HG02610 (cell line): Measurements from ENCODE around the gene LVRN.
"Not testable (repeated sequence)": the region's sequence is repeated elsewhere in the genome, so short reads cannot be mapped to it uniquely, and the experiment has no call there.

Source experiments
- ATAC-seq: cut with Tn5 transposase; IDR thresholded peaks from one replicate; pipeline ENCODE4 v1.9.1; 2021; ENCODE audit warnings: mild to moderate bottlenecking, moderate library complexity; ENCODE audit not compliant: unreplicated experiment

The LVRN gene, protein sequence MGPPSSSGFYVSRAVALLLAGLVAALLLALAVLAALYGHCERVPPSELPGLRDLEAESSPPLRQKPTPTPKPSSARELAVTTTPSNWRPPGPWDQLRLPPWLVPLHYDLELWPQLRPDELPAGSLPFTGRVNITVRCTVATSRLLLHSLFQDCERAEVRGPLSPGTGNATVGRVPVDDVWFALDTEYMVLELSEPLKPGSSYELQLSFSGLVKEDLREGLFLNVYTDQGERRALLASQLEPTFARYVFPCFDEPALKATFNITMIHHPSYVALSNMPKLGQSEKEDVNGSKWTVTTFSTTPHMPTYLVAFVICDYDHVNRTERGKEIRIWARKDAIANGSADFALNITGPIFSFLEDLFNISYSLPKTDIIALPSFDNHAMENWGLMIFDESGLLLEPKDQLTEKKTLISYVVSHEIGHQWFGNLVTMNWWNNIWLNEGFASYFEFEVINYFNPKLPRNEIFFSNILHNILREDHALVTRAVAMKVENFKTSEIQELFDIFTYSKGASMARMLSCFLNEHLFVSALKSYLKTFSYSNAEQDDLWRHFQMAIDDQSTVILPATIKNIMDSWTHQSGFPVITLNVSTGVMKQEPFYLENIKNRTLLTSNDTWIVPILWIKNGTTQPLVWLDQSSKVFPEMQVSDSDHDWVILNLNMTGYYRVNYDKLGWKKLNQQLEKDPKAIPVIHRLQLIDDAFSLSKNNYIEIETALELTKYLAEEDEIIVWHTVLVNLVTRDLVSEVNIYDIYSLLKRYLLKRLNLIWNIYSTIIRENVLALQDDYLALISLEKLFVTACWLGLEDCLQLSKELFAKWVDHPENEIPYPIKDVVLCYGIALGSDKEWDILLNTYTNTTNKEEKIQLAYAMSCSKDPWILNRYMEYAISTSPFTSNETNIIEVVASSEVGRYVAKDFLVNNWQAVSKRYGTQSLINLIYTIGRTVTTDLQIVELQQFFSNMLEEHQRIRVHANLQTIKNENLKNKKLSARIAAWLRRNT

DNA sequence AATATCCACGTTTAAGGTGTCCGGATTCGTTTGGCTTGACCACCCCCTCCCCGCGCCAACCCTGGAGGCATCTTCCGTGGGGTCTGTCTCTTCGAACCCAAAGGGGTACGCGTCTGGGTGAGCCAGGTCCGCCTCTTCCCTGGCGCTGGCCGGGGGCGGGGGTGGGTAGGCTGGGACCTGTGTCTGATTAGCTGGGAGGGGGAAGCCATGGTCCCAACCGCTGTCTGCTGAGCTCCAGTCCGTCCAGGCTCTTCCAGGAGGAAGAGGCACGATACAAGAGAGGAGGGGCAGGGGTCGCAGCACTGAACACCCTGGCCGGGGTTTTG, at the start of gene LVRN:
Gene LVRN (plus strand): TSS at position 237 of the 326 bp plus-strand sequence. CDS start 143 bp downstream, outside the sequence.
- ATAC-seq, result no peak

- not testable (repeated sequence) for ATAC-seq
Measured at GRCh38 chr5:115913623-115914400, 48.5 kb upstream of the LVRN start.

- no peak for ATAC-seq
Measured at GRCh38 chr5:115920171-115920725, 42.0 kb upstream of the LVRN start.

DNA sequence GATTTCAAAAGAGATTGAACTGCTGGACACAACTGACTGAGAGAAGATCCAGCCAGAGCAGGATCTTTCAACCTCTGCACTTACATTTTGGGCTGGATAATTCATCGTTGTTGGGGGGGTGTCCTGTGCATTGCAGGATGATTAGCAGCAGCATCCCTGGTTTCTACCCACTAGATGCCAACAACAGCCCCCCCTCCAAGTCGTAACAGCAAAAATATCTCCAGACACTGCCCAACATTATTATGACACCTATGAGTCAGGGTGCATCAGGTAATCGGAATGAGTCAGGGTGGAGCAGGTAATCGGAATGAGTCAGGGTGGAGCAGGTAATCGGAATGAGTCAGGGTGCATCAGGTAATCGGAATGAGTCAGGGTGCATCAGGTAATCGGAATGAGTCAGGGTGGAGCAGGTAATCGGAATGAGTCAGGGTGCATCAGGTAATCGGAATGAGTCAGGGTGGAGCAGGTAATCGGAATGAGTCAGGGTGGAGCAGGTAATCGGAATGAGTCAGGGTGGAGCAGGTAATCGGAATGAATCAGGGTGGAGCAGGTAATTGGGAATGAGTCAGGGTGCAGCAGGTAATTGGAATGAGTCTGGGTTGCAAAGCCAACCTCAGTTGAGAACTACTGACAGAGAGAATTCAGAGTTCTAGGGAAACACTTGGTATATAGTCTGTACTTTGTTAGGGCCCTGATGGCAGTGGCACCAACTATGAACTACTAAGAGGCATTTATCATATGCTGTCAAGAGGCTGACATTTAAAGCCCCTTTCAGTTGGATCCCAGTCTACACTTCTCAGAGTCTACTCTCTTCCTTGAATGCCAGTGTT, 33.5 kb upstream of the LVRN start:
- not testable (repeated sequence) for ATAC-seq

- ATAC-seq, result not testable (repeated sequence)
Measured at GRCh38 chr5:115930171-115930570, 32.1 kb upstream of the LVRN start.

GRCh38 chr5:115930630-115931337, 31.5 kb upstream of the LVRN start:
- no peak for ATAC-seq

GRCh38 chr5:115932991-115933390, 29.3 kb upstream of the LVRN start:
- ATAC-seq, result no peak

DNA sequence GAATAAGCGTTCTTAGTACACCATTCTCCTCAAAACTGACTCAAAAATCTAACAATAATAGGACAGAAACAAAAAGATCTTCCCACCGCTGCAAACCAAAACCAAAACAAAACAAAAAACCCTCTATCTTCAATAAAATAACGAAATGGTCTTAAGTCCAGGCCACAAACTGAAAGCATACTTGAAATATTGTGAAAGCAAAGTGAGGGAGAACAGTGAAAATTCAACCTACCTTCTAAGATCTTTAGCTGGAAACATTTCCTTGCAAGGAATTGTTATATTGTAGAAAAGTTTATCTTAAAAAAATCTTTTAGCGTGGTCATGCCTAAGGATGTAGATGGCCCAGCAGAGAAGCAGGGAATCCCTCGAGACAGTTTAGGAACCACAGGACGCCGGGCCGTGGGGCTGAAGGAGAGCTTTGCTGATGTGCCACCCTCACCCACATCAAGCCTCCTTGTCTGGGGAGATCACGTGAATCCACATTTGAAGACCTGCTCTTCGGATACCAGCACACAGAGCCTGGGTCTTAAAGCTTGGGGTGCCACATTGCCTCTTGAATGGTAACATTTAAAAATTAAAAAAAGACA, 27.8 kb upstream of the LVRN start:
- no peak for ATAC-seq

DNA sequence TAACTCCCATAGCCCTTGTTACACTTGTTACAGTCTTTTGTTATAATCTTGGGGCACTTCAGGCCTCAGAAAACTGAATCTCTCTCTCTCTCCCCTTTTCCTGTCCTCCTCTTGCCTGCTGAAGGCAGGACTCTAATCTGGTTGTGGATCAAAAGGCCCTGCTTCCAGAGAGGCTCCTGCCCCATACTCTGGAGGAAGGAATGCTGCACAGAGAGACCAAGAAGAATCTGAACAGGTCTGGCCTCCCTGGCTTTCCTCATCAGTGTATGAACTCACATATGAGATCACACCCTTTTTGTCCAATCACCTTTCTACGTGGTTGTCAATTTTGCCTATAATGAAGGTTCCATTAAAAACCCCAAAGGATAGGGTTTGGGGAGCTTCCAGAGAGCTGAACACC, 26.2 kb upstream of the LVRN start:
- ATAC-seq, result no peak

- ATAC-seq, result no peak
Measured at GRCh38 chr5:115939059-115939458, 23.2 kb upstream of the LVRN start.

DNA sequence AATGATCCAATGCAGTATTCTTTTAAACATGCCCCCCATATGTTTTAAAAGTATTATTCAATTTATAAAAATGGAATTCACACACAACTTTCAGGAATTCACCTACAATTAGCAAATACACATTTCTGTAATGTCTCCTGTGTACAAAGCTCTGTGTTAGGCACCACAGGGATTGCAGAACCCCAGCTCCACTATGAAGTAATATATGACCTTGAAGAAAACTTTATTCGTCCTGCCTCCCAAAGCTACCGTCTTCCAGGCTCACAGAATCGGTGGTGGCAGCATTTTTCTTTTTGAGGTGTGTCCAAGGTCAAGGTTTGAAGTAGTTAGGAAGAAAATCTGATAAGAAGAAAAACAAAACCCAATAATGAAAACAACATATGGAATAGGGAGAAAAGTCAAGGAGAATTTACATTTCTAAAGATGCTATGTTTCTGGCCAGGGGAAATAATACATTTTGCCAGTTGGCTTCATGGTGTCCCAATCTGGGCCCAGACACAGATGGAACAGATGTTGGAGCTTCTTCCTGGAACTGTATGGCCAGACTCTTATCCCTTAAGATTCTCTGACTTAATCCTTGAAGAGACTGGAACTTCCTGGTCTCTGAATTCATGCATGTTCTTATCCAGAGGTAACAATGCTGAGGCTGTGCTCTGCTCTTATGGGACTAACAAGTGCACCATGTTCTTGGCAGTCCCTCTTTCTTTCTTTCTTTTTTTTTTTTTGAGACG, 22.0 kb upstream of the LVRN start:
- ATAC-seq, result no peak

DNA sequence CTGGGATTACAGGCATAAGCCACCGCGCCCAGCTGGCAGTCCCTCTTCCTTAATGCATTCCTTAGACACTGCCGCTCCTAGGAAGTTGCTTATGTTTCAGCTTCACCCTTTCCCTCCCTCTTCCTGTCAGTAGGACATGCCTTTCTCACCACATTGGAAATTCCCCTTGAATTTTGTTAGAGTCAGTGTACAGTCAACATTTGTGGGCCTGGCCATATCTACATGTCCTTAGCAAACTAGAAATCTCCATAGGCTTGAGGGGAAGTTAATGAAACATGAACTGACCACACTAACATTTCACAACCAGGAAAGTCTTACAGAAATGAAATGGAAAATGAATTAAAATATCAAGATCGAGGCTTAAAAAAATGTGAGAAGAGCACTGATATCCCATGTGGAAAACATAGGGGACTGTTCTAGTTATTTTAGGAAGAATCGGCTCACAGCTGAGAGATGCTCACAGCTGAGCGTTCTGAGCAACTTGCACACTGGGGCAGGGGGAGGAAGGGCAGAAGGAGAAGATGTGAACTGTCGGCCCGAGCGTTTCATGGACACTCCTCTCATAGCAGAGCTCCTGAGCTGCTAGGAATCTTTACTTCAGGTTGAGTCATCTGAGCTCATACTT, 21.1 kb upstream of the LVRN start:
- ATAC-seq, result no peak

GRCh38 chr5:115944501-115944900, 17.8 kb upstream of the LVRN start:
- no peak for ATAC-seq

DNA sequence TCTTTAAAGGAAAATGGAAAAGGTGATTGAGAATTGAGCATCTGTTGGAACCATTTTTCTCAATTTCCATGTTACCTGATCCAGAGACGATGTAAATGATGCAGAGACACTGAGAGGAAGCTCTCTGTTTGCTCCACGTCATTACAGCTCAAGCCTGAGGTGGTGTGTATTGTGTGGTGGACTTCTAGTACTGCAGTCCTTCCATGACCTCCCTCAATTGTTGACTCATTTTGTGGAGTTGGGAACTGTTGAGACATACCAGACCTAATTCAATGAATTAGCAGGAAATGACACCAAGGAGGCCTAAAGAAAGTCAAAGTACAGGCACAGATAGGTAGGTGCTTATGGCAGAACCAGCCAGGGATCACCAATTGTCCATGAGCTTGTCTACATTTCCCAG, 15.6 kb upstream of the LVRN start:
- ATAC-seq, result no peak

GRCh38 chr5:115947260-115947659, 15.0 kb upstream of the LVRN start:
- no peak for ATAC-seq

DNA sequence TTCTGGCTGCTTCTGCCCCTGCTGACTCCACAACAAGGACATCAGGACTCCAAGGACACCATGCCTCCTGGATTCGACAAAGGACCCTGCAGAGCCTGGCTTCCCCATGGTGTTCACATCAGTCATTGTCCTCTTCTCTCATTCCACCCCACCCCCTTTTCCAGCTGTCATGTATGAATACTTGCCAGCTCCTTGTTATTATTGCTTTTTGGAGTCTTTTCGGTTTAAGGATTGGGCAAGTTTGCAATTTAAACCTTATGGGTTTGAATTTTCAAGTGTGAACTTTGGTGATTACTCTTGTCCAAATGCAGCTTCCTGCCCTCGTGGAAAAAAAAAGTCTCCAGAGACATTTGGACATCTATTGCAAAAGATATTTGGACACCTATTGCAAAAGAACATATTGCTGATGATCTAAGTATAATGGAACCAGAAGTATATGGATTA, 14.2 kb upstream of the LVRN start:
- no peak for ATAC-seq

DNA sequence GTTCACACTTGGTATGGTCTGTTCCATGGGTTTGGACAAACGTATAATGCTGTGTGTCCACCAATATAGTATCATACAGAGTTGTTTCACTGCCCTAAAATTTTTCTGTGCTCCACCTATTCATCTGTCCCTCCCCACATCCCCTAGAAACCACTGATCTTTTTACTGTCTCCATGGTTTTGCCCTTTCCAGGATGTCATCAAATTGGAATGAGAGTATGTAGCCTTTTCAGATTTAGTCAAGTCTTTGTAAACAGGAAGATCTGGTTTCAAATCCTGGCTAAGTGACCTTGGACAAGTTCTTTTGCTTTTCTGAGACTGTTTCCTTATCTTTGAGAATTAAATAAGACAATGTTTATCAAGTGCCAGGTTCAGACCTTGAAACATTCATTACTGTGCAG, 13.2 kb upstream of the LVRN start:
- no peak for ATAC-seq

DNA sequence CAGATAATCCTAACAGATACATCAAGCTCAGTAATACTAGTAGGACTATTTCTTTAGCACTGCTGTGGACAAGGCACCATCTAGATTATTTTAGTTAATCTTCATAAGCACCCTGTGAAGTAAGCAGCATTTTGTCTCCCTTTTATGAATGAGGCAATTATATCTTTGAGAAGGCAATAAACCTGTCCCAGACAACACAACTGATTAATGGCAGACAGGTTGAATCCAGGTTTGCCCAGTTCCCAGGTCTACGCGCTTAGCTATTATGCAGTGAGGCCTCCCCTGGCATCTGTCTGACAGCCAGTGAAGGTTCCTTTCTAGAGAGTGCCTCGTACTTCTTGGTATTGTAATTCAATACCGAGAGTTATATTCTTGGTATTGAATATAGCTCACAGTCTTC, 9.7 kb upstream of the LVRN start:
- ATAC-seq, result no peak
